Raji (cell line): ENCODE data around the gene SUPT20HL2.

ENCODE experiments used
- POLR2A ChIP-seq: IDR thresholded peaks from 2 replicates; pipeline ENCODE4 v1.6.1; 2011; ENCODE audit warnings: low read depth, low read length, control low read depth; ENCODE audit not compliant: insufficient read depth

Gene SUPT20HL2

DNA sequence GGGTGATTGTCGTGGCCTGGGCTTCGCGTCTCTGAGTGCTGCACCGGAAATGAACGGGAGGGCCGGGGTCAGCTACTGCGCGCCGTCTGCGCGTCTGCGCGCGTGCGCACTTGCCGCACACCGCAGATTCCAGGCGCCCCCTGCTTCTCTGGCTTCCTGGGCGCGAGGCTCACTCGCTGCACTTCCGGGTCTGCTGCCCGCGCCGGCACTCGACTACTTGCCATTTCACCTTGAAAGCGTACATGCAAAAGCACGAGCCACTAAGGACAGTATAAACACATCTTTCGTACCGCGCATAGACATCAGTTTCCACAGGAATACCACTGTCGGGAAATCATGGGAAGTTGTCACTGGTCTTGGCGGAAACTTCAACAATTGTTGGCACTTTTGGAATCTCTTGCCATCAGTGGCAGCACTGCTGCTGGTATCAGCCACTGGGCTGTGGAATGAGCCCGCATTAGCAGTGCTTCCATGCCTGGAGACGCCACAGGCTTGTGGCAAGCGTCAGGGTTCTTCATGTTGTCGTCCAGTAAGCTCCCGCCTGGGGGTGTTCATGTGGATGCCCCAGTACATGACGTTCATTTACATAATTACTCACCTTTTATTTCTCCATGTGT is at the start of gene SUPT20HL2:
SUPT20HL2 (minus strand) TSS at position 51 of the 617 bp plus-strand sequence. CDS start 754 bp downstream, outside the sequence.
- no peak for TF ChIP-seq POLR2A

DNA sequence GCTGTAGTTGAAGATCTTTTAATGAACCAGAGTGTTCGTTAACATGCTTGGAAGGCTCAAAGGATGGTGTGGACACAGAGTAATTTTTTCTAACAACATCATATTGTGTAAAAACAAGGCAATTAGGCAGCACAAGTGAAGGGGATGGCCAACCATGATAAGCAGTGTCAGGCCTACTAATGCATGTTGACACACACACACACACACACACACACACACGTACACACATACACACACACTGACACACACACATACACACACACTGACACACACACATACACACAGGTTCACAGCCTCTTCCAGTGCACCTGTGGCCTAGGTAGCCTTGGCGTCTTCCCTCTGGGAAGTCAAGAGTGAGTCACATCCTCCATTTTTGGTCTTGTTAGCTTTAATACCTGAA is 46.4 kb upstream of the SUPT20HL2 start, which contains the start of gene SUPT20HL1:
SUPT20HL1 (plus strand) TSS at position 368 of the 400 bp plus-strand sequence. CDS start 2,122 bp downstream, outside the sequence.
- TF ChIP-seq POLR2A = no peak

DNA sequence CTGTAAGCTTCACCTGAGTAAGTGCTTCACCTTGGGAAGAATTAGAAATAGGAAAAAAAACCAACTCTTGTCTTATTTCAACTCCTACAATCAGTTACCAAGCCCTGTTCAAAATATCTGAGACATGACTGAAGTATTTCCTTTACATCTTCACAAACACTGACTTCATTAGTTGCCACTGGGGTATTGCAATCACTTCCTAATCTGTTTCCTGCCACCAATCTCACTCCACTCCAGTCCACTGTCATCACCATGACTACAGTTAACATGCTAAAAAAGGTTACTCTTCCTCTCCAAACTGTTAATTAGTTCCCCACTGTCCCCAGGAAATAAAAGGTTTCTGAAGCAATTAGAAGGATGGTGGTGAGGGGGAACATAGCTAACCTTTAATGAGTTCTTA is 43.2 kb upstream of the SUPT20HL2 start:
- TF ChIP-seq POLR2A = no peak

DNA sequence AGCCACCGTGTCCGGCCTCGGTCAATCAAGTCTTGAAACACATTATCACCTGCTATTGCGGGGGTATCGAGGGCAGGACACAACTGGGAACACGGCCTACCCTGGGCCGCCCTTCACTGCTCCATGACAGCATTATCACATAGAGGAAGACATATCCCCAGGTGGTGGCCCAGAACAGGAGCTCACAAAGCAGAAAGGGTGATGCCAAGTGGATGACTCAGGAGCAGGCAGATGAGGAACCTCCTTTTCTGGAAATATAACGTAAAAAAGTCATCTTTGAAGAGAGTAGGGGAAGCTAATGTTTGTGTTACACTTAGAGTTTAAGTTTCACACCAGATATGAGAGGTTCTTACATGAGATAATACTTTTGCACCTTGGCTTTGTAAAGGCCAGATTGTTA is 41.2 kb upstream of the SUPT20HL2 start:
- no peak for TF ChIP-seq POLR2A

GRCh38 chrX:24350217-24350616 is 36.3 kb upstream of the SUPT20HL2 start:
- TF ChIP-seq POLR2A = no peak

GRCh38 chrX:24347881-24348280 is 34.0 kb upstream of the SUPT20HL2 start:
- TF ChIP-seq POLR2A = no peak

DNA sequence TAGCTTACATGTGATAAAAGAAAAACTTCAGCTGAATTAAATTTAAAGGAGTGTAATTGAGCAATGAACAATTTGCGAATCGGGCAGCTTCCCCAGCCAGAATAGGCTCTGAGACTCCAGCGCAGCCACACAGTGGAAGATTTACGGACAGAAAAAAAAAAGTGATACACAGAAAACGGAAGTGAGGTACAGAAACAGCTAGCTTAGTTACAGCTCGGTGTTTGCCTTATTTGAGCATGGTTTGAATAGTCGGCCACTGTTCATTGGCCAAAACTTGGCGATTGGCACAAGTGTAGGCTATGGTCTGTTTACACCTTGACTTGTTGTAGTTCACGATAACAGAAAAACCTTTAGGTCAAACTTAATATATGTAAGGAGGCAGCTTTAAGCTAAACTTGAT is 29.9 kb upstream of the SUPT20HL2 start:
- TF ChIP-seq POLR2A = no peak

DNA sequence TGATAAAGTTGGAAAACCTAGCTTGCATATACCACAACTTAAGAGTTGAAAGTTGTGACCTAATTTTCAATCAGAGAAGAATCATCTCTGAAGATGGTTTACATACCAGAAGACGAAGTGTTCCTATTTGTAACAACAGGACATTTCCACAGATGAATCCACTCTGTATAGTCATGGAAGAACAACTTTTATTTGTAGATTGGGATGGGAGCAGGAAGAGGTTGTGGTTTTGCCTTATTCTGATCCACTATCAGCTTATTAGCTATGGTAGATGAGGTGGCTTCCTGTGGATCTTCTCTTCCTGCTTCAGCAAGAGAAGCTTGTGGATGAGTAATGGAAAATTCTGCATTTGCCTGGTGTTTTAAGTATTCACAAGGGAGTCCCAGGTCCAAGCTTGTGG is 27.9 kb upstream of the SUPT20HL2 start:
- no peak for TF ChIP-seq POLR2A

- TF ChIP-seq POLR2A = no peak
Measured at GRCh38 chrX:24340501-24340900, 26.6 kb upstream of the SUPT20HL2 start.

GRCh38 chrX:24339911-24340310 is 26.0 kb upstream of the SUPT20HL2 start:
- TF ChIP-seq POLR2A = no peak

- no peak for TF ChIP-seq POLR2A
Measured at GRCh38 chrX:24335871-24336270, 22.0 kb upstream of the SUPT20HL2 start.

DNA sequence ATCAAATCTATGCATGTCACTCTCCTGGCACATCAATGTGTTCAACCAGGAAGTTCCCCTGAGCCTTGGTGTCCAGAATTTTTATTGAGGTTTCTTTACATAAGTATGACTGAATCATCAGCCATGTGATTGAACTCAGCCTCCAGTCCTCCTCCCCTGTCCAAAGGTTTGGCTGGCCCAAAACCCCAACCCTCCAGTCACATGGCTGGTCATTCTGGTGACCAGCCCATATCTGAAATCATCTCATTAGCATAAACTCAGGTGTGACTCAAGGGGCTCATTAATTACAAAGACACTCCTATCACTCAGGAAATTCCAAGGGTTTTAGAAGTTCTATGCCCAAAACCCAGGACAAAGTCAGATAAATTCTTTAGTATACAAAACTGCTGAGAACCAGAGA is 20.6 kb upstream of the SUPT20HL2 start:
- no peak for TF ChIP-seq POLR2A

- TF ChIP-seq POLR2A = no peak
Measured at GRCh38 chrX:24333371-24333770, 19.5 kb upstream of the SUPT20HL2 start.

GRCh38 chrX:24332878-24333277 is 19.0 kb upstream of the SUPT20HL2 start:
- TF ChIP-seq POLR2A = no peak

GRCh38 chrX:24325231-24325630 is 11.4 kb upstream of the SUPT20HL2 start:
- no peak for TF ChIP-seq POLR2A

GRCh38 chrX:24321741-24322395 is 8.0 kb upstream of the SUPT20HL2 start:
- TF ChIP-seq POLR2A = no peak

DNA sequence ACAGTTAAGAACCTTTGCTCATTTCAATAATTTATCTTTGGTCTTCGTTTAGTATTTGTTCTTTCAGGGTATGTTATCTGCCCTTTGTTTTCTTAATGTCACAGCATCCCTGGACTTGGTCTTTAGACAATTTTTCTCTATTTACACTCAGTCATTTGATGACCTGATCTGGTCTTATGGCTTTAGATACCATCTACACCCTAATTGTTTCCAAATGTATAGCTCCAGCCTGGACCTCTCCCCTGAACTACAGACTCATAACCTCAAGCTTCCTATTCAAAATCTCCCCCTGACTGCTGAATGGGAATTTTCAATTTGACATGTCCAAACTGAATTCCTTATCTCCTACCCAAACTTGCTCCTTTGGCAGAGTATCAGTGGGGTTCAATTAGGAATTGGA is 3.7 kb upstream of the SUPT20HL2 start:
- TF ChIP-seq POLR2A = no peak
